ENCODE results near the gene VSIG10.
"Not testable (repeated sequence)": the region's sequence is repeated elsewhere in the genome, so short reads cannot be mapped to it uniquely, and the experiment has no call there.

The VSIG10 gene, protein sequence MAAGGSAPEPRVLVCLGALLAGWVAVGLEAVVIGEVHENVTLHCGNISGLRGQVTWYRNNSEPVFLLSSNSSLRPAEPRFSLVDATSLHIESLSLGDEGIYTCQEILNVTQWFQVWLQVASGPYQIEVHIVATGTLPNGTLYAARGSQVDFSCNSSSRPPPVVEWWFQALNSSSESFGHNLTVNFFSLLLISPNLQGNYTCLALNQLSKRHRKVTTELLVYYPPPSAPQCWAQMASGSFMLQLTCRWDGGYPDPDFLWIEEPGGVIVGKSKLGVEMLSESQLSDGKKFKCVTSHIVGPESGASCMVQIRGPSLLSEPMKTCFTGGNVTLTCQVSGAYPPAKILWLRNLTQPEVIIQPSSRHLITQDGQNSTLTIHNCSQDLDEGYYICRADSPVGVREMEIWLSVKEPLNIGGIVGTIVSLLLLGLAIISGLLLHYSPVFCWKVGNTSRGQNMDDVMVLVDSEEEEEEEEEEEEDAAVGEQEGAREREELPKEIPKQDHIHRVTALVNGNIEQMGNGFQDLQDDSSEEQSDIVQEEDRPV

DNA sequence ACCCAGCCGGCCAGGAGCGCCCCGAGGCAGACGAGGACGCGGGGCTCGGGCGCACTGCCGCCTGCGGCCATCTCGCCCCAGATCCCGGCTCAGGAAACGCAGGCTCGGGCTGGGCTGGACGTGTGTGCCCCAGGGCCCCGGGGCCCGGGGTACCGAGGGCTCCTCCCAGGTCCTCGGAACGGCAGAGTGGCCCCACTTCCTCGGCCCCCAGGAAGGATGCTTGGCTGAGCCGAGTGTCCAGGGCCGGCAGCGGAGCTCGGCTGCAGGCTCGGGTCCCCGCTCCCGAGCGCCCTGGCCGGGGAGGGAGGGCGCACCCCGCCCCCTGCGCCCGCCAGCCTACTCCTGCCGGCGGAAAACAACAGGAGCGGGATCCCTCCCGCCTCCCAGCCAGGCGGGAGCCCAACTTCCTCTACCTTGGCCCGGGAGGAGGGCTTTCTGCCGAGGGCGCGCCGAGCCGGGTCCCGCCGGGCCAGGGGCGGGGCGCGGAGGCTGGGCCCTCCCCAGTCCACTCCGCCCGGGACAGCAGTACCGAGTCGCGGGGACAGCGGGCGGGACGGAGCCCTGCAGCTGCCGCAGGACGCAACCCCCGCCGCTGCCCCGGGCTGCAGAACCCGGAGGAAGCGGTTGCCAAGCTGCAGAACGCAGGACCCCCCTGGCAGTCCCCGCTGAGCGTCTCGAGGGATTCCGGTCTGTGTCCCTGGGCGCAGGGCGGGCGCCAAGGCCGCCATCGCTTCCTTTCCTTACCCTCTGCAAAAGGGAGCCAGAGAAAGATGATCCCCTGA is at the start of gene VSIG10:
Gene VSIG10 (minus strand): TSS at position 411 of the 782 bp plus-strand sequence. CDS start 340 bp downstream, at position 71.
- DNase-seq (ENCODE audit: low spot score): no peak

DNA sequence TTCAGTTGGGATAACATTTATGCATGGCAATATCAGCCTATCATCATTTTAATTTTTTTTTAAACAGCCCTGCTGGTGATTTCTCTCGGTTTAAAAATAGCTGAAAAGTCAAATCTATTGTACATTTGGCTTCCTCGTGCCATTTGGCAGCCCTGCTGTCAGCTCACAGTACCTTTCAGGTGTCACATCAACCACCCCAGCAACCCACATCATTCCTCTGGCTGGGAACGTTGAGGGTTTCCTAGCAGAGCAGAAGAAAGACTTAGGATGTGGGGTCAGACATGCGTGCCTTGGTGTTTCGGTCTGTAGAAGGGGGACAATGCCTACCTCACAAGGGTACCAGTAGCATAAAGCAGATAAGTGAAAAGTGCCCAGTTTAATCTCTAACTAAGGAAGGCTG is 47.9 kb upstream of the VSIG10 start:
- no peak for DNase-seq (ENCODE audit: low spot score)

DNA sequence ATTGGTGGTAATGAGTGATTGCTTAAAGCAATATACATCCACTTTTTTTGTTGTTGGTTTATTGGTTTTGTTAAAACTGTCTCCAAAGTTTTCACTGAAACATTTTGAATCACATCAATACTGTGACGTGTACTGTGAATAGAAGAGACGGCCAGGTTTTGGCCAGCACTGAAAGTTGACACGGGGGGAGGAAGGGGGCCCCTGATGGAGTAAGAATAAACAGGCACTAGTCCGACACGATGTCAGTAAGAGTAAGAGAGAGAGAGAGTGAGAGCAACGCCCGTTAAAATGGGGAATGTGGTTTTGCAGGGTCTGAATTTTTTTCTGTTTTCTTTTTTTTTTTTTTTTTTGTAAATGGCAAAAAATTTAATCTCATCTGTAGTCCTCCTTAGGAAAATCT is 46.8 kb upstream of the VSIG10 start:
- no peak for DNase-seq (ENCODE audit: low spot score)

DNA sequence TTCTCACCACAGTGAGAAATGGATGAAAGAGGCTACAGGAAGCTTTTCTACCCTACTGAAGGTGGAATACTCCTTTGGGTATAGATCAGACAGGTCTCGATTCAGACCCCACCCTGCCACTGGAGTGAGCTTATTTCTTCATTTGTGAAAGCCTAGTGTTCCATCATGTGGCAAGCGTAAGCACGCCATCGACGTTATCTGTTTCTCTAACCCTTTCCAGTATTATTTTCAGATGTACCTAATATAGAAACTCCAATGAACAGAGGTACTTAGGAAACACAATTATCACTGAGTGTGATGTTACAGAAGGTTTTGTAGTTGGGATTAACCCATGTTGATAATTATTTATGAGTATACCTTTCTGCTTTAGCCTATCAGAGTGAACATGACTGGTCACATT is 44.5 kb upstream of the VSIG10 start:
- DNase-seq (ENCODE audit: low spot score): no peak

DNA sequence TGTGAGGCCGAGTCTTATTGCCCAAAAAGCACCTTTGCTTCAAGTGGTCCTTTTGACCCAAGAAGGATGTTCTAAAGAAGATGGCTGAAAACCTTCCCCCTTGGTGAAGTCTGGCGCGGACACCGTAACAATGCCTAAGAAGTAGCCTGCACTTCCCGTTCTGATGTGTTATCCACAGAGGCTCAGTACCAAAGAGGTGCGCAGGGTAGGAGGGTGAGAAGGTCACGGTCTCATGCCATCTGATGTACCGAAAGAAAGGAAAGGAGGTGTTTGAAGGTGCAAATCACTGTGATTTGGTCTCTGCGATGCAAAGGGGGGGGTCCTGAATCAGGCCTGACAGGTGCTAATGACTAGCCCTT is 42.0 kb upstream of the VSIG10 start:
- no peak for DNase-seq (ENCODE audit: low spot score)

DNA sequence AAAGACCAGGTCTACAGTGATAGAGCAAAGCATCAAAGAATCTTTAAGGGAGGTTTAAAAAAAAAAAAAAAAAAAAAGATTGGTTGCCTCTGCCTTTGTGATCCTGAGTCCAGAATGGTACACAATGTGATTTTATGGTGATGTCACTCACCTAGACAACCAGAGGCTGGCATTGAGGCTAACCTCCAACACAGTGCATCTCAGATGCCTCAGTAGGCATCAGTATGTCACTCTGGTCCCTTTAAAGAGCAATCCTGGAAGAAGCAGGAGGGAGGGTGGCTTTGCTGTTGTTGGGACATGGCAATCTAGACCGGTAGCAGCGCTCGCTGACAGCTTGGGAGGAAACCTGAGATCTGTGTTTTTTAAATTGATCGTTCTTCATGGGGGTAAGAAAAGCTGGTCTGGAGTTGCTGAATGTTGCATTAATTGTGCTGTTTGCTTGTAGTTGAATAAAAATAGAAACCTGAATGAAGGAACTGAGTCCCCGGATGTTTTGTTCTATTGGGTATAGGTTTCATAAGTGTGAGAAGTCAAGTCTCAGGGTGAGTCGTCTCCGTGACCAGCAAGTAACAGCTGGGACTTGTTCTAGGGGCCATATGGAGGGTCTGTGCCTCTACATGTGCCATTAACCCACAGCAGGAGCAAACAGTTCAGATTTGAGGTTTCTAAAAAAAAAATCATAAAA is 41.4 kb upstream of the VSIG10 start:
- DNase-seq (ENCODE audit: low spot score): no peak

DNA sequence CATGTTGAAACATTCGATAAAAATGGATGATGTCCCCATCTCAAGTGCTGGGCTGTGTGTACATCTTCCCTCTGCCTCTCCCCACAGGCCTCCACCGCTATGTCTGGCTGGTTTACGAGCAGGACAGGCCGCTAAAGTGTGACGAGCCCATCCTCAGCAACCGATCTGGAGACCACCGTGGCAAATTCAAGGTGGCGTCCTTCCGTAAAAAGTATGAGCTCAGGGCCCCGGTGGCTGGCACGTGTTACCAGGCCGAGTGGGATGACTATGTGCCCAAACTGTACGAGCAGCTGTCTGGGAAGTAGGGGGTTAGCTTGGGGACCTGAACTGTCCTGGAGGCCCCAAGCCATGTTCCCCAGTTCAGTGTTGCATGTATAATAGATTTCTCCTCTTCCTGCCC is 40.7 kb upstream of the VSIG10 start:
- DNase-seq (ENCODE audit: low spot score): no peak

DNA sequence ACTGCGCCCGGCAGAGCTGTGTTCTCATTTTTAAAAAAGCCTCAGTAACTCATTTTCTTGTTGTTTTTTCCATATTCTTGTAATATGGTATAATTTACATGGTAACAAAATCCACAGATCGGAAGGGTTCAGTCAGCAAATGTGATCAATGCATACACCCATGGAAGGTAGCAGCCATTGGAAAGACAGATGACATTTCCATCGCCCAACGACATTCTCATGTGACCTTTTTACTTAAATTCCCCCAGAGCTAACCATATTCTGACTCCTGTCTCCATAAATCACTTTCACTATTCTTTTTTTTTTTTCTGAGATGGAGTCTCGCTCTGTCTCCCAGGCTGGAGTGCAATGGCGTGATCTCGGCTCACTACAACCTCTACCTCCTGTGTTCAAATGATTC is 37.0 kb upstream of the VSIG10 start:
- no peak for DNase-seq (ENCODE audit: low spot score)

DNA sequence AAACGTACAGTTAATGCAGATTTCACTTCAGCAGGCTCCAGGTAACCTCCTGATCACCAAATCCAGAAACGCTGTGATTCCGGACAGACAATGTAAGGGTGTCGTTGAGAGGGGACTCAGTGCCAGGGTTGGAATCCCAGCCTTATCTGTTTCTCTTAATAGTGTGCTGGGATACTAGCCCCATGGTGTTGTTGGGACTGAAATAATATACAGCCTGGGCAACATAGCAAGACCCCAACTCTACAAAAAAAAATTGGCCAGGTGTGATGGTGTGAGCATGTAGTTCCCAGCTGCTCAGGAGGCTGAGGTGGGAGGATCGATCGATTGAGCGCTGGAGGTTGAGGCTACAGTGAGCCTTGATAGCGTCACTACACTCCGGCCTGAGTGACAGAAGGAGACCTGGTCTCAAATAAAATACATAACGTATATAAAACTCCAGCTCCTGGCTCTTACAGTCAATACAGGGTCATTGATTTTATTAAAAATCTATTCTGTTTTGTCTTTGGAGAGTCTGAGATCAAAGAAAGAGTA is 33.4 kb upstream of the VSIG10 start:
- no peak for DNase-seq (ENCODE audit: low spot score)

DNA sequence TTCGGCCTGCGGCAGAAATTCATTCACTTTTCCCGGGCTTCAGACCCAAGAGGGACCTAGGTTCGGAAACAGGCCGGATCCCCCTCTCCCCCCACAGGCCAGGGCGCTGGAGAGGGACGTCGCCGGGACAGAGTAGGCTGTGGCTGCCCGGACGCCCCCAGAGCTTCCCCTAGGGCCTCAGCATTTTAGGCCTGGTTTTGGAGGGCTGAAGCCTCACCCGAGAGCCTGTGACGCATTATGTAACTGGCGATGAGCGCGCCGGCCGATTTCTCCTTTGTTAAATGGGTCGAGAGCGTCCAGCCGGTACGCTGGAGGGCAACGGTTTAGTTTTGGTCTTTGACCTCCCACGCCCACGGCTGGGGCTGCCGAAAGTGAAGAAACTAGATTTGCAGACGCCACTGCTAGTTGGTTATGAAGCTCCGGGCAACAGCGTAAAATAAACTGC is 32.8 kb upstream of the VSIG10 start:
- DNase-seq (ENCODE audit: low spot score): no peak

DNA sequence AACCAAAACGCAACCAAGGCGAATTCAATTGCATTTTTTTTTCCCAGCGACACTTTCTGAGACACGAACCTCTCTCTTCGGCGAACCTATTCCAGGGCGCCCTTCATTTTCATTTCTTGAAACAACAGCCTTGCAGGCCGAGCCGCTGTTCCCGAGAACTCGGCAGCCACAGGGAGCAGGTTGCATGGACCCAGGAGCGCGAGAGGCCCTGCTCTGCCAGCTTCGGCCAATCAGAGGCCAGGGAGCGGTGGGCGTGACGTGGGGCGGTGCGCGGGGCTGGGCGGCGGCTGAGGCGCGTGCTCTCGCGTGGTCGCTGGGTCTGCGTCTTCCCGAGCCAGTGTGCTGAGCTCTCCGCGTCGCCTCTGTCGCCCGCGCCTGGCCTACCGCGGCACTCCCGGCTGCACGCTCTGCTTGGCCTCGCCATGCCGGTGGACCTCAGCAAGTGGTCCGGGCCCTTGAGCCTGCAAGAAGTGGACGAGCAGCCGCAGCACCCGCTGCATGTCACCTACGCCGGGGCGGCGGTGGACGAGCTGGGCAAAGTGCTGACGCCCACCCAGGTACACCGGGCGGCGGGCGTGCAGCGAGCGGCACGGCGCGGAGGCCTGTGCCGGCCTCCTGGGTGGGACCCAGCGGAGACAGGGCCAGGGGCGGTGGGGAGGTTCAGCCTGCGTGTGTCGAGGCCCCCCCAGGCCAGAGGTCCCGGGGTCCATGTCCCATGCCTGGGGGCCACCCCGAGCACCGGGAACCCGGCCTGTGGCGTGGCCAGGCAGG is 32.2 kb upstream of the VSIG10 start, which contains the start of gene PEBP1:
Gene PEBP1 (plus strand): TSS at position 337 of the 771 bp plus-strand sequence. CDS start 86 bp downstream, at position 423.
- peak; percentile 80 for DNase-seq (ENCODE audit: low spot score)

DNA sequence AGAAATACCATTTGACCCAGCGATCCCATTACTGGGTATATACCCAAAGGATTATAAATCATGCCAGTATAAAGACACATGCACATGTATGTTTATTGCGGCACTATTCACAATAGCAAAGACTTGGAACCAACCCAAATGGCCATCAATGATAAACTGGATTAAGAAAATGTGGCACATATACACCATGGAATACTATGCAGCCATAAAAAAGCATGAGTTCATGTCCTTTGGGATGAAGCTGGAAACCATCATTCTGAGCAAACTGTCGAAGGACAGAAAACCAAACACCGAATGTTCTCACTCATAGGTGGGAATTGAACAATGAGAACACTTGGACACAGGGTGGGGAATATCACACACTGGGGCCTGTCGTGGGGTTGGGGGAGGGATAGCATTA is 25.6 kb upstream of the VSIG10 start:
- not testable (repeated sequence) for DNase-seq (ENCODE audit: low spot score)

DNA sequence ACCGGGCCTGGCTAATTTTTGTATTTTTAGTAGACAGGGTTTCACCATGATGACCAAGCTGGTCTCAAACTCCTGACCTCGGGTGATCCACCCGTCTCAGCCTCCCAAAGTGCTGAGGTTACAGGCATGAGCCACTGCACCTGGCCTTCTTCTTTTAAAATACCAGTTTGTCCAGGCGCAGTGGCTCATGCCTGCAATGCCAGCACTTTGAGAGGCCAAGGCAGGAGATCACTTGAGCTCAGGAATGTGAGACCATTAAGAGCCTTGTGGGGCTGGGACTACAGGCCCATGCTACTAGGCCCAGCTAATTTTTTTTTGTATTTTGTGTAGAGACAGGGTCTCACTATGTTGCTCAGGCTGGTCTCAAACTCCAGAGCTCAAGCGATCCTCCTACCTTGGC is 24.1 kb upstream of the VSIG10 start:
- DNase-seq (ENCODE audit: low spot score): no peak

DNA sequence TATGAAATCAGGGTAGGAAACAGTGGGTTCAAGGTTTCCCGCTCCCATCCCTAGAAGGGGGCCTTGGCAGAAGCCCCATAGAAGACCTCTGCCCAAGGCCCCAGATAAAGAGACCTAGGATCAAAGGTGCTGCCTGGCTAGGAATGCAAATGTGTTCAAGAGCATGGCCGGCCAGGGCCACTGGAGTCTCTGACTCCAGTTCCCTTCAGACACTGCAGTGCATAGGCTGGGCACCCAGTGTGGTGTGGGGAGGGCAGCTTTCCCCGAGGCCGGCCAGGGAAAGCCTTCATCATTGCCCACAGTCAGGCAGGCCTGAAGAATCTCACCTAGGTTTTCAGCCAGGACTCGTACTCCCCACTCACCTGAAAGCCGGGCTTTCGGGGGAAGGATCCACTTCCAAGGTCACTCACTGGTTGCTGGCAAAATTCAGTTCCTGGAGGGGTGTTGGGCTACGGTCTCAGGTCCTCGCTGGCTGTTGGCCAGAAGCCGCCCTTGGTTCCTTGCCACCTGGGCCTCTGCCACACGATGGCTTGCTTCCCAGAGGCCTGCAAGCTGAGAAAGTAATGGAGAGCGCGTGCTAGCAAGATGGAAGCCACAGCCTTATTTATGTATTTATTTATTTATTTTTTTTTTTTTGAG is 22.4 kb upstream of the VSIG10 start:
- no peak for DNase-seq (ENCODE audit: low spot score)

DNA sequence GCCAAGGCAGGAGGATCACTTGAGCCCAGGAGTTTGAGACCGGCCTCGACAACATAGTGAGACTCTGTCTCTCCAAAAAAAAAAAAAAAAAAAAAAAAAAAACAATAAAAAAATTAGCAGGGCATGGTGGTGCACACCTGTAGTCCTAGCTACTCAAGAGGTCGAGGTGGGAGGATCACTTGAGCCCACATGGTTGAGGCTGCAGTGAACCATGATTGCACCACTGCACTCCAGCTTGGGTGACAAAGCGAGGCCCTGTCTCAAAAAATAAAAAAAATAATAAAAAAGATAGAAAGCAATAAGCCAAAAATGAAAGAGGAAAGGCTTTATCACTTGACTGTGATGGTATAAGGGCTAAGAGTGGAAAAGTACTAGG is 21.9 kb upstream of the VSIG10 start:
- no peak for DNase-seq (ENCODE audit: low spot score)

DNA sequence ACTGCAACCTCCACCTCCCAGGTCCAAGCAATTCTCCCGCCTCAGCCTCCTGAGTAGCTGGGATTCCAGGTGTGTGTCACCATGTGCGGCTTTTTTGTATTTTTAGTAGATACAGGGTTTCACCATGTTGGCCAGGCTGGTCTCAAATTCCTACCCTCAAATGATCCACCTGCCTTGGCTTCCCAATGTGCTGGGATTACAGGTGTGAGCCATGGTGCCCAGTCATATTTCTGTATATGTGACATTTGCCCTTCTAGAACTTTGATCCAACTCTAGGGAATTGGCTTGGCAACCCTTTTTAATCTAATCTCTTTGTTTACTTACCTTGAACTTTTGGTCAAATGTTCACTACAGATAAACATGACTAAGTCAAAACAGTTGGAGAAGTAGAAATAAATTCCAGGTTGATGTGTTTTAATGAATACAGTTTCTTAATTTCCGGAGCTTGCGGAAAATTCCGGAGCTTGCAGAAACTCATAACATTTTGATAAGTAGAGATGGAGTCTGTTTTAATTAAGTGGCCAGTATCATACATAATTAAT is 20.6 kb upstream of the VSIG10 start:
- no peak for DNase-seq (ENCODE audit: low spot score)

DNA sequence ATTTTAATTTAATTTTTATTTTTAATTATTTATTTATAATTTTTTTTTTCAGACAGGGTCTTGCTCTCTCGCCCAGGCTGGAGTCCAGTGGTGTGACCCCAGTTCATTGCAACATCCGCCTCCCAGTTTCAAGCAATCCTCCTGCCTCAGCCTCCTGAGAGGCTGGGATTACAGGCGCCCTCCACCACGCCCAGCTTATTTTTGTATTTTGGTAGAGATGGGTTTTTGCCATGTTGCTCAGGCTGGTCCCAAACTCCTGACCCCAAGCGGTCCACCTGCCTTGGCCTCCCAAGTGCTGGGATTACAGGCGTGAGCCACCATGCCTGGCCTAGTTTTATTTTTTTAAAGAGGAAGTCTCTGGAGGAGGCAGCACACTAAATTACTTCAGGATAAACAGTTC is 18.5 kb upstream of the VSIG10 start:
- no peak for DNase-seq (ENCODE audit: low spot score)

DNA sequence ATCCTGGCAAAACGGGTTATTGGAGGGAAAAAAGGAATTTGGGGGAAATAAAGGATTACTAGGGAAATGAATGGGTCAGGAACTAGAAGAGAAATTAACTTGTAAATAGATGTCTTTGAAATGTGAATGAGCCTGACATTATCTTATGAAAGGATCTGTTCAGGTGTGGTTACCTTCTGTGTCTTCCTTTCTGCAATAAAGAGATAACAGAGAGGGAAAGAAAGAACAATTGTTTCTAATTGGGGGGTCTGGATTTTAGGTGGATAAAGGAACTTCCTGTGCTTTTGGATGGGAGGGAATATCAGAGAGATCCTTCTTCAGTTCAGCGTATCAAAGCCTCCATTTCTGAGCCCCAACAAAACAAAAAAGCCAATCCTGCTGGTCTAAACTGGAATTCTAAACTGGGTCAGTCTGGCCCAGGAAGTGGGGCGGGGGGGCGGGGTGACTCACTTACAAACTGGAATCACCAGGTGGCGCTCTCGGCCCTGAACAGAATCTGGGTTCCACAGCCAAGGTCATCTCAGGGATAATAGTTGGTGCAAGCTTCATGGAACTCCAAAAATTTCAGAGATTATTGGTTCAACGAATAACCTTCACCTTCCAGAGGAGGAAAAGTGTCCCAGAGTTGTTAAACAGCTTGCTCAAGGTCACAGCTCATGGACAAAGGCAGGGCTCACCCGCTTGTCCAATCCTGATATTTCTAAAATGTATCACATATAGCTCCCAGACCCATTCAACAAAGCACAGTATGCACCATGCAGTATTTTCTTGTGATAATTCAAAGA is 17.0 kb upstream of the VSIG10 start:
- DNase-seq (ENCODE audit: low spot score): peak; percentile 66

DNA sequence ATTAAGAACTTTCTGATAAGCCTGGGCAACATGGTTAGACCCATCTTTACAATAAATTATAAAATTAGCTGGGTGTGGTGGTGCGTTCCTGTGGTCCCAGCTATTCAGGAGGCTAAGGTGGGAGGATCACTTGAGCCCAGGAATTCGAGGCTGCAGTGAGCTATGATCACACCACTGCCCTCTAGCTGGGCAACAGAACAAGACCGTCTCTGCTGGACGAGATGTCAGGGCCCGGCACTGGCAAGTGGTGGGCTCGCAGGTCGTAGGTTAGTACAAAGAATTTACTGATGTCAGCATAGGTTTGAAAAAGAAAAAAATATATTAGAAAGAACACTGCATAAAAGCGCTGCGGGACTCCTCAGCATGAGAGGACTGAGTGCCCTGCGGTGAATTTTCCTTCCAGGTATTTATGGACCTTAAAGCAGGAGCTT is 15.7 kb upstream of the VSIG10 start:
- no peak for DNase-seq (ENCODE audit: low spot score)

DNA sequence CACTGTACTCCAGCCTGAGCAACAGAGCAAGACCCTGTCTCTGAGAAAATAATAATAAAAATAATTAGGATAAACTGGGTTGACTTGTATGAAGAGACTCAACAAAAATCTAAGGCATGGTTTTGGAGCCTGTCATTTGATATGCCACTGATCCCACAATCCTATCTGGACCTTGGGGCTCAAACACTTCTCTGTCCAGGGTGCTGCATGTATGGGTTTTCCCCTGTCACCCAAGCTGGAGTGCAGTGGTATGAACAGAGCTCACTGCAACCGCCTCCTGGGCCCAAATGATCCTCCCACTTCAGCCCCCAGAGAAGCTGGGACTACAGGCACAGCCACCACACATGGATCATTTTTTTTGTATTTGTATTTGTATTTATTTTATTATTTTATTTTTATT is 5.3 kb upstream of the VSIG10 start:
- no peak for DNase-seq (ENCODE audit: low spot score)
